ENCODE data around the gene ST6GALNAC6.
A peak's percentile ranks its signal among the peaks of the same experiment; 100 is the strongest.

Gene ST6GALNAC6

DNA sequence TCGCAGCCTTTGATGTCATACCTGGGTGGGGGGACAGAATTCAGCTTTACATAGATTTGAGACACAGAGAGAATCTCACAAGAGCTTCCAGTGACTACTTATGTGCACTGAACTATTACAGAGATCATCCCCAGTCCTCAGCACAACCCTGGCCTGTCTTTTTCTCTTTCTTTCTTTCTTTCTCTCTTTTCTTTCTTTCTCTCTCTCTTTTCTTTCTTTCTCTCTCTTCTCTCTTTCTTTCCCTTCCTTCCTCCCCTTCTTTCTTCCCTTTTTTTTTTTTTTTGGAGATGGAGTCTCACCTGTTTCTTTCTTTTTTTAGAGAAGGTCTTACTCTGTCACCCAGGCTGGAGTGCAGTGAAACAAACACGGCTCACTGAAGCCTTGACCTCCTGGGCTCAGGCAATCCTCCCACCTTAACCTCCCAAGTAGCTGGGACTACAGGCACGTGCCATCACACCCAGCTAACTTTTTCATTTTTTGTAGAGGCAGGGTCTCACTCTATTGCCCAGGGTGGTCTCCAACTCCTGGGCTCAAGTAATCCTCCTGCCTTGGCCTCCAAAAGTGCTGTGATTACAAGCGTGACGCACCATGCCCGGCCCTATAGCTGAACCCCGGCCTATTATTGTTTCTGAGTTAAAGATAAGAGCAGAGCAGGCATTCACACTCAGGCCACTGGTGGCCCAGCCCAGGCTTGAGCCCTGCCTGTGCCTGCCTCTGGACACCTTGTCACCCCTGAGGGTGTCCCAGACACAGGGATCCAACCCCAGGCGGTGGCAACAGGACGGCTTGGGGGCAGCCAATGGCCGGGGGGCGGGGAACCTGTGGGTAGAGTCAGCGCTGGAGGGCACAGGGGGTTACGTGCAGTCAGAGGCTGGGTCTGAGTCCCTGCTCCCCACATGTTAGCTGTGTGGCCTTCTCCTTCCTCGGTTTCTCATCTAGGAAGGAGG is 26.8 kb upstream of the ST6GALNAC6 start:
- H3K9me3 Mint-ChIP-seq, result no peaks in the 10 kb centered on the region
- no peak overlapping the region for H3K27ac Mint-ChIP-seq
- H3K4me3 Mint-ChIP-seq, result peak overlapping the region; percentile 60
- peaks cover 30% of the 10 kb centered on the region for H3K4me1 Mint-ChIP-seq
- H3K36me3 Mint-ChIP-seq, result no peaks in the 10 kb centered on the region
- peaks cover 2% of the 10 kb centered on the region for H3K27me3 Mint-ChIP-seq

DNA sequence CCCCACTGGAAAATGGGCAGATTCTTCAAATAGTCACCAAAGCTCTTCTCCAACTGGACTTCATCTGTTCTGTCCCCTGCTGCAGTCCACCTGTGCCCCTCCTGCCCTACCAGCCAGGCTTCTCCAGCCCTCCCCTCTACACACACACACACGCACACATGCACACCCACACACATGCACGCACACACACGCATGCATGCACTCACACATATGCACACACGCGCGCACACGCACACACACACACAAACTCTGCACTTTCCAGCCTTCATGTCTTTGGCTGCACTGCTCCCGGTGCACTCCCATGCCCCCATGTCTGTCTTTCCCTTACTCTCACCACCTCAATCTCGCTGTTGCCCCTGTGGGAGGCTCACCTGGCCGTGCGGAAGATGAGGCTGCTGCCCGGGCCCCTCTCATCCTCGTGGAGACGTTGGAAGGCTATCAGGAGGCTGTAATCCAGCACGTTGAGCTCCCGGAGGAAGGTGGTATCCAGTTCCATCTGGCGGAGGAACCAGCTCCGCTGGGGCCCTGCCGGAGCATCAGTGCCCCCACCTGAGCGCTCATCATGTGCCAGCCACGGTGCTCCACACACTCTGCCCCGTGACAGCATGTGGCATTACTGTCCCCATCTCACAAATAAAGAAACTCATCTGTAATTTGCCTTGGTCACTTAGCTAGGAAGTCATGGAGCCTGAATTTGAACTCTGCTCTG is 25.5 kb upstream of the ST6GALNAC6 start:
- no peak overlapping the region for H3K4me3 Mint-ChIP-seq
- no peaks in the 10 kb centered on the region for H3K36me3 Mint-ChIP-seq
- H3K9me3 Mint-ChIP-seq, result no peaks in the 10 kb centered on the region
- peaks cover 22% of the 10 kb centered on the region for H3K4me1 Mint-ChIP-seq
- peaks cover 2% of the 10 kb centered on the region for H3K27me3 Mint-ChIP-seq
- H3K27ac Mint-ChIP-seq, result peak overlapping the region; percentile 32

DNA sequence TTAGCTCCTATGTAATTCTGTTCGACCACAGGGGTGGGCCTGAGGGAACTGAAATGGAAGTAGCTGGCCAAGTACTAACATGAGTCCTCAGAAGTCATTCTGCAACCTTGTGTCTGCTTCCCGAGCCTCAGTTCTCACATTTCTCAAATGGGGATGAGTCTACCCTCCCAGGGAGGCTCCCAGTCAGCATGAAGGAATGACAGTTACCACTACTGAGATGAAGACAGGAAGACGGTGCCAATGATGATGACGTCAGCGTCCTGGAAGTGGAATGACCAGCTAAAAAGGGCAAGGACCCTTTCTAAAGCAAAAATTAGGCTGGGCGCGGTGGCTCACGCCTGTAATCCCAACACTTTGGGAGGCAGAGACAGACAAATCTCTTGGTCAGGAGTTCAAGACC is 24.4 kb upstream of the ST6GALNAC6 start:
- H3K4me1 Mint-ChIP-seq, result peaks cover 25% of the 10 kb centered on the region
- no peaks in the 10 kb centered on the region for H3K9me3 Mint-ChIP-seq
- H3K27me3 Mint-ChIP-seq, result peaks cover 2% of the 10 kb centered on the region
- no peaks in the 10 kb centered on the region for H3K36me3 Mint-ChIP-seq
- no peak overlapping the region for H3K4me3 Mint-ChIP-seq
- H3K27ac Mint-ChIP-seq, result no peak overlapping the region

DNA sequence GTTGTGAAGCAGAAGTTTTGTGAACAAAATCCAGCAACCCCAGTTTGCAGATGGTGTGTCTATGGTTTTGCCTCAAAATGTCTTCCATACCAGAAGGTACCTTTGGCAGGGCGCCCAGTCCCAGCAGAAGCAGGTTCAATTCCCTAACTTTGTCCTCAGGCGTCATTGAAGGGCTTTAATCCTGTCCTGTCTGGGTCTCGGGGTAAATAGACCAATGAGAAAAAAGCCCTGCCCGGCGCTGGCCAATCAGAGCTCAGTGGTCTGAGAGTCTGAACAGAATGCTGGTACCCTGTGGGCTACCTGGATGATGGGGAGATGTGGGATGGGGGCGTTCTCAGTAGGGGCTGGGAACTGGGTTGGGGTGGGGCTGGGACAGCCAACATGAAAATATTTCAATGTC is 23.6 kb upstream of the ST6GALNAC6 start:
- no peak overlapping the region for H3K4me3 Mint-ChIP-seq
- no peaks in the 10 kb centered on the region for H3K36me3 Mint-ChIP-seq
- peaks cover 28% of the 10 kb centered on the region for H3K4me1 Mint-ChIP-seq
- no peaks in the 10 kb centered on the region for H3K9me3 Mint-ChIP-seq
- peaks cover 2% of the 10 kb centered on the region for H3K27me3 Mint-ChIP-seq
- H3K27ac Mint-ChIP-seq, result no peak overlapping the region

DNA sequence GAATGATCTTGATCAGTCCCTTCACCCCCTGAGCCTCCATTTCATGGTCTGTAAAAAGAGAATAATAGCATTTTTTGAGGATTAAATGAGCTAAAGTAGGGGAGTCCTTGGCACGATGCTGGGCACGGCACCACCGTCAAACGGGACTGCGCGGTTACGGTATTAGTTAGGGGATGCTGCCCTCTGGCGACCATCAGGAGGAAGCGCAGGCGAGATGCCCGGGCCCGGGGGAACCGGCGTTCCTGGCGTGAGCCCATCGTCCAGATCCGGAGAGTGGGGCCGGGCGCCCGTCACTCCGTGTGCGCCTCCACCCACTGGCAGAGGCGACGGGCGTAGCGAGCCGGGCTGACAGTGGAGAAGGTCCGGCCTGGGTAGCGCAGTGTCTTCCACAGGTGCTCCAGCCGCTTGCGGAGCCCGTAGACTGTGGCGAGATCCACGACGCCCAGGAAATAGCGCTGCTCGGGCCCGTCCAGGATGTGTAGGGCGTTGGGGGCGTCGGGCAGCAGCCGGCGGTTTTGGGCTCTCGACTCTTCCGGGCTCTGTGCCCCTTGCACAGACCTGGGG is 22.2 kb upstream of the ST6GALNAC6 start:
- H3K9me3 Mint-ChIP-seq, result no peaks in the 10 kb centered on the region
- H3K27me3 Mint-ChIP-seq, result peaks cover 2% of the 10 kb centered on the region
- peaks cover 35% of the 10 kb centered on the region for H3K4me1 Mint-ChIP-seq
- no peak overlapping the region for H3K4me3 Mint-ChIP-seq
- H3K36me3 Mint-ChIP-seq, result no peaks in the 10 kb centered on the region
- H3K27ac Mint-ChIP-seq, result no peak overlapping the region

DNA sequence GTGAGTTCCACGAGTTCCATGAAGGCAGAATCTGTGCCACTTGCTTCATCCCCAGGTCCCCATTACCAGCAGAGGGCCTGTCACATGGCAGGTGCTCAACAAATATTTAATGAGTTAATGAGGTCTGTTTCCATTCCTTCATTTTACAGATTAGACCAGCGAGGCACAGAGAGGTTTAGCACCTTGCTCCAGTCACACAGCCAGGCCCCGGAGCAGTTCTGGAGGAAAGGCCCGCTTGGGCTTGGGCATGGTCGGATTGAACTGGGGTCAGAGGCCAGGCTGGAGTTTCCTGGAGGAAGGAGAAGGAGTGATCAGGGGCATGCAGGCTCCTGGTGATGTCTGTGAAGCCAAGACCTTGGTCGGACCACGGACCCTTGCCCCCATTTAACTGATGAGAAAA is 21.4 kb upstream of the ST6GALNAC6 start:
- no peaks in the 10 kb centered on the region for H3K36me3 Mint-ChIP-seq
- peaks cover 38% of the 10 kb centered on the region for H3K4me1 Mint-ChIP-seq
- peak overlapping the region; percentile 9 for H3K27ac Mint-ChIP-seq
- H3K4me3 Mint-ChIP-seq, result no peak overlapping the region
- peaks cover 2% of the 10 kb centered on the region for H3K27me3 Mint-ChIP-seq
- H3K9me3 Mint-ChIP-seq, result no peaks in the 10 kb centered on the region

DNA sequence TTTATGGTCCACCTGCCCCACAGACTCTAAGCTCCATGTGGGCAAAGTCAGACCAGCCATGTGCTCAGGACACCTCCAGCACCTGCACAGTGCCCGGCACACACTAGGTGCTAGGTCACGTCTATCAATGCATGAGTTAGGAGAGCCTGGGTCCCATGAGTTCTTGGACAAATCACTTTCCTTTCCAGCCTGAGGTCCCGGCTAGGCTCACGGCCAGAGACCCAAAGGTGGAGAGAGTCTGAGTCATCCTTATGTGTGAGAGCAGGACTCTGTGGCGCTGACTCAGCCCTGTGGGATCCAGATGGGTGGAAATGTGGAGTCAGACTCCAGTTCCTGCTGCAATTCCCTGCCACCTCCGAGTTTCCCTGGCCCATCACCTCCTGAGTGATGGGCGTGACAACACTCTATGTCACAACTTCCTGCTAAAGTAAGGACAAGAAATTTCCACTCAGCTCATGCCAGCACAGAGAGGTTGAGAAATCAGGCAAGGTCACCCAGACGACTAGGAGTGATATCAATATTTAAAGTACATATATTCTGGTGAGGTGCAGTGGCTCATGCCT is 19.9 kb upstream of the ST6GALNAC6 start:
- no peaks in the 10 kb centered on the region for H3K36me3 Mint-ChIP-seq
- H3K27ac Mint-ChIP-seq, result peak overlapping the region; percentile 26
- H3K4me1 Mint-ChIP-seq, result peaks cover 48% of the 10 kb centered on the region
- H3K9me3 Mint-ChIP-seq, result no peaks in the 10 kb centered on the region
- no peak overlapping the region for H3K4me3 Mint-ChIP-seq
- peaks cover 2% of the 10 kb centered on the region for H3K27me3 Mint-ChIP-seq

DNA sequence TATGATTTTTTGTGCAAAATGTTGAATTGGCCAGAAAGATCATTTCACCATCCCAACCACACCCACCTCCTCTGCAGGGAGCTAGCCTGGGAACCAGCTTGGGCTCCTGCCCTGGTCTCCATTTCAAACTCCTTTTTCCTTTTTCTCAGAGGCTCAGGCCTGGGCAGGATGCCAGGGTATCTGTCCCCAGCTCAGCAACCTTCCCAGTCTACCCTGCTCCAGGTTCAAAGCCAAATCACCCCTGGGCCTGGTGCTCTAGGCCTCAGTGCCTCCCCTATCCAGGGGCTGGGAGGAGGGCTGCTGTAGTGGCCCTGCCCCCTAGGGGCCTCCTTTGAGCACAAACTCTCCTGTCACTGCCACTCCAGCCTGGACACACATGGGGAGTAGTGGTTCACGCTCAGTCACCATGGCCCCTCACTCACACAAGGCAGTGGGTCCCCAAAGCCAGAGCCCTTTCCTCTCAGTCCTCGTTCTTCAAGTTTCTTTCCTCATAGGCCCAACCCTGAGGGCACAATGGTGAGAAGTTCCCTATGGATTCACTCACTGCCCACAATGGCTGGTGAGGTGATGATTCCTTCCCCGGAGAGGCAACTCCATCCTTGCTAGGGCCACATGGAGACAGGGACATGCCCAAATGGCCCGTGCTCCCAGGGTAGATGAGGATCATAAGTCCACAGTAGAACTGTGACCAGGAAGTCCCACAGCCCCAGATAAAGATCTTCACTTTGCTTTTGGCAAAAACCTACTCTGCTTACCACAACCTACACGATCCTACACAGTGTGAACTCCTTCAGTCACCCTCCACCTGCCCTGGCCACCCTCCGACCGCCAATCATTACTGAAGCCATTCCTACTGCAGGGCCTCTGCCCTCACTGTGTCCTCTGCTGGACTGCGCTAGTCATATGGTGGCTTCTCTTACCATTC is 19.0 kb upstream of the ST6GALNAC6 start:
- Mint-ChIP-seq H3K4me1 (peaks cover 48% of the 10 kb centered on the region), H3K4me3 (no peak overlapping the region), H3K27ac (peak overlapping the region; percentile 26), H3K27me3 (no peaks in the 10 kb centered on the region), H3K9me3 (no peaks in the 10 kb centered on the region), H3K36me3 (no peaks in the 10 kb centered on the region)

DNA sequence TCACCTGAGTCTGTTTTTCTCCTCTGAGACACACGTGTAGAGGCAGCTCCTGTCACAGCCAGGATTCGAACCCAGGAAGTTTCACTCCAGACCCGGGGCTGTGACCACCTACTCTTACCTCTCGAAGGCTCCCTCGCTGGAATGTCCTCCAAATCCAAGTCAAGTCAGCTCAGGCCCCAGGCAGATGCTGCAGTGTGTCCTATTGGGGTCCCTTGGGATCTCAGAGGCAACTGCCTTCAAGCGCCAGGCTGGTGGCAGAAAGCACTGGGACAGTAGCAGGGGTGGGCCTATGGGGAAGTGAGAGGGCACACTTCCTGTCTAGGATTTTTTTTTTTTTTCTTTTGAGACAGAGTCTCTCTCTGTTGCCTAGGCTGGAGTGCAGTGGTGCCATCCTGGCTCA is 18.2 kb upstream of the ST6GALNAC6 start:
- H3K27ac Mint-ChIP-seq, result peak overlapping the region; percentile 12
- peak overlapping the region; percentile 85 for H3K4me3 Mint-ChIP-seq
- no peaks in the 10 kb centered on the region for H3K27me3 Mint-ChIP-seq
- no peaks in the 10 kb centered on the region for H3K9me3 Mint-ChIP-seq
- no peaks in the 10 kb centered on the region for H3K36me3 Mint-ChIP-seq
- peaks cover 48% of the 10 kb centered on the region for H3K4me1 Mint-ChIP-seq

DNA sequence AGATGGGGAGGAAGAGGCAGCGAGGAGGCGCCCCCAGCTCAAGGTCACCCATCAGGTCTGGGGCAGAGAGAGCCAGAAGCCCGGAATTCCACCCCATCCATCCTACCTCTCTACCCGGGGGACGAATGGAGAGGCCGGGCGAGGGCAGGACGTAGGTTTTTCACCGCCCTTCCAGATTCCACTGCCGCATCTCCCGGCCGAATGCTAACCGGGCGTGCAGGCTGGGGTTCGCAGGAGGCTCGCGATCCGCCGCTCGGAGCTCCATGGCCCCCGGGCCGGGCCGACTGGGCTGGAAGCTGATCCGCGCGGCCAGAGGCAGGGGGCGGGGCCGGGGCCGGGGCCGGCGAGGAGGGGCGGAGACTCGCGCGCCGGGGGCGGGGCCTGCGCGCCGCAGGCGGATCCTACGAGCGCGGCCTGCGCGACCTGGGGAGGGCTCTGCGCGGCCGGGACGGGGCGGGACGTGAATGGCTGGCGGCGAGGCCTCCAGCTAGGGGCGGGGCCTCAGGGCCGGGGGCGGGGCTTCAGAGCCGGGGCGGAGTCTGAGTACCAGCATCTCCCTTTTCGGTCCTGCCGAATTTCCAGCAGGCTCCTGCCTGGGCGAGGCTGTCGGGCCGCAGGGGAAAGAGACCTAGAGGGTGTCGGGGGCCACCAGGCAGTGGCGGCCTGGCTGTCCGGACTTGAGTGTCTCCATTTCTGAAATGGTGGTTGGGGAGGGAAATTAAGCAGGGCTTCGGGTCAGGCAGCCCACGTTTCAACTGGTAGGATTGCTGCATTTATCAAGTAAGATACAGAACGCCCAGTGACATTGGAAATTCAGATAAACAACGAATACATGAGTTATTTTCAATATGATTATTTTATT is 17.5 kb upstream of the ST6GALNAC6 start, which contains the start of gene ST6GALNAC4:
Gene ST6GALNAC4, minus strand, starts transcription at position 322 of the 862 bp plus-strand sequence. CDS start 622 bp downstream, outside the sequence.
- peak within 1 kb of the TSS; percentile 86 for H3K4me3 Mint-ChIP-seq
- H3K36me3 Mint-ChIP-seq, result no peaks in the 10 kb centered on the region
- peak within 1 kb of the TSS; percentile 79 for H3K27ac Mint-ChIP-seq
- no peaks in the 10 kb centered on the region for H3K27me3 Mint-ChIP-seq
- H3K9me3 Mint-ChIP-seq, result no peaks in the 10 kb centered on the region
- peaks cover 46% of the 10 kb centered on the region for H3K4me1 Mint-ChIP-seq

DNA sequence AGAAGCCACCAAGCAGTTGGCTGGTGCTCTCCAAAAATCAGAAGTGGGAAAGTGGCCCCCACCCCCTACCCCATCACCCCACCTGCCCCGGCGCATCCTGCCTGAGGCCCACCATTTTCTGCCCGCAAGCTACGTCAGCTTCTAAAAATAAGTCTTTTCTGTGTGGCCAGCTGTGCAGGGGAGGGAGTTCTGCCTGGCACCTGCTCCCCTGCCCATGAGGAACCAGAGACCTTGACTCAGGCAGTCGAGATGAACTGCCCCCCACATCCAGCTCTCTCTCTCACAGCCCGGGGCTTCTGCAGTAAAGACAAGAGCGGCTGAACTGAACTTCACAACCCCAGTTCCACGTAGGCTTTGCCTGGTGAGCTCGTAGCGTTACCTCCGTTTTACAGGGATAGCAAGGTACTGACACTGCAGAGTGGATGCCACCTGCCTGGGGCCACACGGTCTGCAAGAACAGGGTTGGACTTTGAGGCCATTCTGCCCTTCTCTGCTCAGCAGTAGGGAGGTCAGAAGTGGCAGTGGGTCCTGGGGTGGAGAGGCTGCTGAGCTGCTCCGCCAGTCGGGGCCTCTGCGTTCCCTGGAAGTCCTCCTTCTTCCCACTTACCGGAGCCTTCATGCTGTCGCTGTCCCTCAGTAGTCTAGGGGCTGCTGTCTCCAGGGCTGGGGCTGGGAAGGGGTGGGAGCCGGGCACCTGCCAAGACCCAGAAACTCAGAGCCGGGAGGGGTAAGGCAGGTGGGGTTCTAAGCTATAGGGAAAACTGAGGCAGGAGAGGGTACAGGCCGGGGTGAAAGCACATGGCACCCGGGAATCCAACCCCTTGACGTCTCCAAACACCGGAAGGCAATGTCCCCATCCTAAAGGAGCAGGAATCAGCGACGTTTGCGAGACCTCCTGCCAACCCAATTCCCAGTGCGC is 16.7 kb upstream of the ST6GALNAC6 start:
- H3K9me3 Mint-ChIP-seq, result no peaks in the 10 kb centered on the region
- peak overlapping the region; percentile 86 for H3K4me3 Mint-ChIP-seq
- no peaks in the 10 kb centered on the region for H3K27me3 Mint-ChIP-seq
- H3K27ac Mint-ChIP-seq, result peak overlapping the region; percentile 23
- H3K36me3 Mint-ChIP-seq, result no peaks in the 10 kb centered on the region
- H3K4me1 Mint-ChIP-seq, result peaks cover 44% of the 10 kb centered on the region

DNA sequence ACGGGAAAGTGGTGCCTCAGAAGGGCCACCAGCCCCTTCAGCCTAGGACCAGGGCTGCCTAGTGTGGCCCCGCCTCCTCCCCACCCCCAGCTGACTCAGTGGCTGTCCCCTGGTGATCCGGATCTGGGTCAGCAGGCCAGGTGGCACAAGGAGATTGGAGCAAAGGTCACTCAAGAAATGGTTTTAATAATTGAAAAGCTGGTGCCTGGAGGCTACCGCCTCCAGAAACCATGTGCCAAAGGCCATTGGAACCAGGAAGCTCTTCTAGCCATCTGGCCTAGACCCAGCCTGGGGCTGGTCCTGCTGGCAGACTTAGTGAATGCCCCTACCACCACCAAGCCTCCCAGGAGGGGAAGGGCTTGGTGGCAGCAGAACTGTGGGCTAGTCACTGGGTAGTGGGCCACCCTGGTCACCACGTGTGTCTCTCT is 15.9 kb upstream of the ST6GALNAC6 start:
- Mint-ChIP-seq H3K36me3 (no peaks in the 10 kb centered on the region), H3K9me3 (no peaks in the 10 kb centered on the region), H3K4me3 (peak overlapping the region; percentile 86), H3K27ac (peak overlapping the region; percentile 55), H3K27me3 (no peaks in the 10 kb centered on the region), H3K4me1 (peaks cover 50% of the 10 kb centered on the region)

DNA sequence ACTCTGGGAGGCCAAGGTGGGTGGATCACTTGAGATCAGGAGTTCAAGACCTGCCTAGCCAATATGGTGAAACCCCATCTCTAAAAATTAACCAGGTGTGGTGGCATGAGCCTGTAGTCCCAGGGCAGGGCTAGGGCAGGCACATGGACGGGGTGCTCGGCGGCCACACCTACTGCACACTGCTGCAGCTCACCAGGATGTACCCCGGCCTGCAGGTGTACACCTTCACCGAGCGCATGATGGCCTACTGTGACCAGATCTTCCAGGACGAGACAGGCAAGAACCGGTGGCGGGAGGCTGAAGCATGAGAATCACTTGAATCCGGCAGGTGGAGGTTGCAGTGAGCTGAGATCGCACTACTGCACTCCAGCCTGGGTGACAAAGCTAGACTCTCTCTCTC is 14.3 kb upstream of the ST6GALNAC6 start:
- Mint-ChIP-seq H3K4me1 (peaks cover 40% of the 10 kb centered on the region), H3K27ac (peak overlapping the region; percentile 55), H3K27me3 (no peaks in the 10 kb centered on the region), H3K36me3 (no peaks in the 10 kb centered on the region), H3K9me3 (no peaks in the 10 kb centered on the region), H3K4me3 (no peak overlapping the region)
